HepG2 (cell line): ENCODE data around the gene NXT1. TPM values are rescaled to one million over a fixed set of nuclear protein-coding genes. Genes with fewer than 3 reads are reported as not detected.

Experiments
- ATAC-seq: fragments of 200-7000 bp; cut with Tn5 transposase; 3 replicates; pipeline ENCODE4 v1.9.1; 2020; ENCODE audit warnings: mild to moderate bottlenecking, moderate library complexity
- BruUV-seq: library from RNA; stranded (reverse); fragments of 400-500 nt; replicated peaks from 2 replicates; lab custom pipeline; 2021; lab: Mats Ljungman, UMichigan
- CTCF ChIA-PET: fragments of 300-600 bp; formaldehyde crosslinking; extraction: SDS; loops from one replicate; lab custom pipeline; 2021; ENCODE audit warnings: low total read pairs, inconsistent platforms, low intra/inter-chr PET ratio; lab: Yijun Ruan, JAX
- POLR2A ChIA-PET: fragments of 350-600 bp; sonication (Branson Sonifier 250); formaldehyde crosslinking; loops from one replicate; lab custom pipeline; 2020; ENCODE audit warnings: antibody characterized with exemption, inconsistent platforms; lab: Yijun Ruan, JAX
- DNase-seq: peaks from one replicate; pipeline ENCODE4 v3.0.0-alpha.2; 2015; ENCODE audit warnings: low spot score
- FAIRE-seq: peaks from 3 replicates; lab custom pipeline; 2011; peaks lifted over from hg19 to GRCh38; lab: Jason Lieb, UNC
- H2AFZ ChIP-seq: one replicate; pipeline ENCODE4 v1.6.1; 2011; ENCODE audit warnings: low read length, inconsistent platforms
- H3K27ac ChIP-seq: fragments of 300-600 bp; 3 replicates; pipeline ENCODE4 v1.8.0; 2011; ENCODE audit warnings: mixed run types, mild to moderate bottlenecking, mixed read lengths, low read length, inconsistent platforms; ENCODE audit not compliant: insufficient read depth; ENCODE audit errors: extremely low read length
- H3K27me3 ChIP-seq, 2 experiments: fragments of 200-600 bp in 1 of 2; 2 replicates in 1 of 2; 3 replicates in 1 of 2; pipeline versions ENCODE4 v1.6.0 to v1.8.0; 2011; ENCODE audit warnings: low read length in 2 of 2, mild to moderate bottlenecking in 2 of 2, moderate library complexity in 2 of 2, inconsistent platforms in 1 of 2; ENCODE audit not compliant: insufficient read depth in 2 of 2, control insufficient read depth in 1 of 2
- H3K36me3 ChIP-seq, 2 experiments: fragments of 200-600 bp in 1 of 2; replicated peaks in 1 of 2; 2 replicates in 1 of 2; 3 replicates in 1 of 2; pipeline versions ENCODE4 v1.5.1 to v1.8.0; 2011; ENCODE audit warnings: low read length in 2 of 2, inconsistent platforms in 1 of 2; ENCODE audit not compliant: insufficient read depth in 2 of 2, control insufficient read depth in 1 of 2
- H3K4me1 ChIP-seq: 2 replicates; pipeline ENCODE4 v1.5.1; 2012; ENCODE audit warnings: low read length, inconsistent platforms; ENCODE audit not compliant: insufficient read depth
- H3K4me2 ChIP-seq: 2 replicates; pipeline ENCODE4 v1.6.0; 2011; ENCODE audit warnings: low read depth, low read length, inconsistent platforms
- H3K4me3 ChIP-seq, 3 experiments: fragments of 200-600 bp in 1 of 3; sonication (generic), shearing (Covaris generic) in 1 of 3; replicated peaks in 1 of 3; 2 replicates each; pipeline ENCODE4 v1.5.1; 2011 to 2016; ENCODE audit warnings: low read length in 3 of 3, inconsistent platforms in 2 of 3, low read depth in 2 of 3, mild to moderate bottlenecking in 2 of 3, control low read depth in 1 of 3, mixed read lengths in 1 of 3; ENCODE audit not compliant: insufficient read depth in 1 of 3
- H3K79me2 ChIP-seq: one replicate; pipeline ENCODE4 v1.6.1; 2011; ENCODE audit warnings: low read length, inconsistent platforms; ENCODE audit not compliant: insufficient read depth
- H3K9ac ChIP-seq: 2 replicates; pipeline ENCODE4 v1.6.0; 2011; ENCODE audit warnings: mild to moderate bottlenecking, low read depth, low read length, inconsistent platforms; ENCODE audit not compliant: insufficient read depth
- H3K9me3 ChIP-seq: 2 replicates; pipeline ENCODE4 v1.5.1; 2012; ENCODE audit warnings: mild to moderate bottlenecking, low read length
- H4K20me1 ChIP-seq: 2 replicates; pipeline ENCODE4 v1.6.0; 2011; ENCODE audit warnings: inconsistent platforms, mild to moderate bottlenecking, low read length, moderate library complexity; ENCODE audit not compliant: insufficient read depth
- CHD4 ChIP-seq: fragments of 200-600 bp; sonication (generic); IDR thresholded peaks from 2 replicates; pipeline ENCODE4 v1.7.0; 2017; ENCODE audit warnings: mild to moderate bottlenecking, low read length, borderline replicate concordance
- NFIC ChIP-seq: IDR thresholded peaks from 2 replicates; pipeline ENCODE4 v1.6.1; 2012; ENCODE audit warnings: mild to moderate bottlenecking, low read length, inconsistent platforms
- ZNF260 ChIP-seq: sonication (generic); formaldehyde crosslinking; IDR thresholded peaks from 2 replicates; pipeline ENCODE4 v1.4.0; 2020; ENCODE audit warnings: missing genetic modification reagents, low read depth, mild to moderate bottlenecking, borderline replicate concordance
- ZNF33A ChIP-seq: sonication (generic); formaldehyde crosslinking; IDR thresholded peaks from 2 replicates; pipeline ENCODE4 v1.5.1; 2020; ENCODE audit warnings: missing genetic modification reagents, mild to moderate bottlenecking, moderate library complexity, borderline replicate concordance
- ZNF816 ChIP-seq: sonication (generic); formaldehyde crosslinking; IDR thresholded peaks from 2 replicates; pipeline ENCODE4 v1.8.0; 2022; ENCODE audit warnings: missing genetic modification reagents, mild to moderate bottlenecking, borderline replicate concordance
- WGBS: methylation state at CpG from one replicate; pipeline ENCODE4 v1.1.6; 2017; ENCODE audit warnings: low lambda C conversion rate; 5-methylcytosine and 5-hydroxymethylcytosine counted together
- in situ Hi-C: cut with HindIII; loops from 2 replicates; pipeline ENCODE4 v1.10.0; 2017; ENCODE audit warnings: low pct_unique_long_range_greater_than_20kb; ENCODE audit not compliant: extremely low pct_ligation_motif_present
- intact Hi-C: fragments of 100-400 bp; cut with micrococcal nuclease; formaldehyde crosslinking; loops from one replicate; pipeline ENCODE4 v1.10.0; 2022; ENCODE audit not compliant: unreplicated experiment
- polyA plus RNA-seq, 8 experiments: library from polyadenylated mRNA; depleted of rRNA in 3 of 8; stranded (reverse) in 7 of 8; unstranded in 1 of 8; fragments of >200 nt; fragmentation: Illumina TruSeq in 4 of 8; extraction: Trizol in 4 of 8; gene quantifications; 2 replicates each; pipeline versions ENCODE4 v1.2.1 to v1.2.3, GENCODE V29; 2011 to 2016; ENCODE audit warnings: low read depth in 4 of 8, missing spikeins in 1 of 8, mixed read lengths in 1 of 8; ENCODE audit not compliant: insufficient read depth in 1 of 8
- total RNA-seq, 5 experiments: library from RNA; depleted of rRNA; stranded (reverse); fragments of >200 nt; fragmentation: Illumina TruSeq; extraction: Trizol; gene quantifications; 2 replicates each; pipeline ENCODE4 v1.2.3, GENCODE V29; 2016; ENCODE audit warnings: low read depth in 1 of 5

Gene NXT1
- total and polyA plus RNA-seq, 2 of the 13 experiments (the other 11 are each of a cell fraction or from before 2014, with no cell fraction given) = 35.6 to 65.9 TPM

- Histone ChIP-seq H4K20me1 (peaks cover 9% of the 10 kb centered on the region; the same call in 1 of the 2 replicates), H3K4me3 (peak overlapping the region; percentile 55 to 91 (median 65)), H3K4me1 (peaks cover 45% of the 10 kb centered on the region), H3K9ac (peak overlapping the region; percentile 78)
- CTCF ChIA-PET = interaction anchor here (1.6 kb wide), 1 partner anchor 9 kb away, joined by 4 read pairs; no protein-coding TSS in a partner anchor
- in situ Hi-C loops = loop anchor here (10.0 kb wide), 1 partner anchor 784 kb away; no protein-coding TSS in a partner anchor
- TF ChIP-seq ZNF33A (0 out of 2 replicates have a peak, but pooled peaks have one; percentile 60), CHD4 (peak; percentile 46; the same call in 1 of the 2 replicates), NFIC (0 out of 2 replicates have a peak, but pooled peaks have one; percentile 9), ZNF816 (CRISPR knock-in tag) (0 out of 2 replicates have a peak, but pooled peaks have one; percentile 7), ZNF260 (CRISPR knock-in tag) (no peak)
- TF ChIP-seq, all 625 proteins: peak for 4
- DNase-seq (no peak), FAIRE-seq (no peak), ATAC-seq (no peak)
- peaks cover 3 to 12% of the 10 kb centered on the region in 2 experiments; a peak in 4 of 5 replicates for H3K36me3 ChIP-seq
- no peaks in the 10 kb centered on the region; a peak in 1 of 5 replicates for H3K27me3 ChIP-seq
- intact Hi-C loops = loop anchor here (1.0 to 10.0 kb wide), 4 partner anchors 8 to 944 kb away; partner anchors contain the start of gene NXT1
- peaks cover 20% of the 10 kb centered on the region for H3K79me2 ChIP-seq
- H3K27ac ChIP-seq = peak overlapping the region; percentile 77
- H2AFZ ChIP-seq = no peak overlapping the region
- BruUV-seq = no TSS peak
- H3K4me2 ChIP-seq = peak overlapping the region; percentile 97
- H3K9me3 ChIP-seq = no peaks in the 10 kb centered on the region
- WGBS = under 1% methylated on average over 6 of the region's 6 CpGs
- POLR2A ChIA-PET = interaction anchor here (0.7 to 4.6 kb wide), 20 partner anchors 8 to 928 kb away, joined by 3 to 145 read pairs (median 4); partner anchors contain the start of genes NAPB and NXT1
Observed at GRCh38 chr20:23358563-23358906, 7.9 kb downstream of the NXT1 start.
